Measurements from ENCODE around the gene RNASE3.
A peak's percentile ranks its signal among the peaks of the same experiment; 100 is the strongest.
"Not testable (repeated sequence)": the region's sequence is repeated elsewhere in the genome, so short reads cannot be mapped to it uniquely, and the experiment has no call there.

The RNASE3 gene

DNA sequence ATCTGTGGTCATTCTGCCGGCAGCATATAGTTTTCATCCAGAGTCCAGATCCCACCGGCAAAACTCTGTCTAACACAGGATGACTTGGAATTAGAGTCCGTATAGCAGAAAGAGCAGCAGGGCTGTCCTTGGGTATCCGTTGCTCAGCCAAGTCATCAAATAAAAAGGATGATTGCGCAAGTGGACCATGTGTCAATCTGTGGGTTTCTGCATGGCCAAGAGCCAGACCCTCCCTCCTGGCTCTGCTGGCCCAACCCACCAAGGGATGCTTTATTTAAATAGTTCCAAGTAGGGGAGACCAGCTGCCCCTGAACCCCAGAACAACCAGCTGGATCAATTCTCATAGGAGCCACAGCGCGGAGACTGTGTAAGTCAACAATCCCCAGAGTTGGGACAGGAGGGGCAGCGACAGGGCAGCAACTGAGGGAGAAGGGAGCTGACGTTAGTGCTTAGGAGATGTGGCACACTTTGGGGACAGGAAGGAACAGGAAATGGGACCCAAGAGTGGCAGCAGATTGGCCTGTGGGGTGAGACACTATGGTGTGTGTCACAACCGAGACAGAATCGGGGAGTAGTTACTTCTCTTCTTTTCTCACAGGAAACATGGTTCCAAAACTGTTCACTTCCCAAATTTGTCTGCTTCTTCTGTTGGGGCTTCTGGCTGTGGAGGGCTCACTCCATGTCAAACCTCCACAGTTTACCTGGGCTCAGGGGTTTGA, 28.0 kb downstream of the RNASE3 start:
- H3K27ac ChIP-seq (ENCODE audit: low read depth, low read length); H3K9me3 ChIP-seq (ENCODE audit: control insufficient read depth, insufficient read depth, low read depth, low read length); H3K4me1 ChIP-seq (ENCODE audit: control insufficient read depth, insufficient read depth, low read length); H3K4me3 ChIP-seq (ENCODE audit: low read depth, low read length); H3K9ac ChIP-seq (ENCODE audit: low read length); H3K36me3 ChIP-seq (ENCODE audit: control insufficient read depth, insufficient read depth, low read length): not testable (repeated sequence)
- peaks cover 27% of the 10 kb centered on the region for H3K27me3 ChIP-seq (ENCODE audit: control insufficient read depth, insufficient read depth, low read length)

DNA sequence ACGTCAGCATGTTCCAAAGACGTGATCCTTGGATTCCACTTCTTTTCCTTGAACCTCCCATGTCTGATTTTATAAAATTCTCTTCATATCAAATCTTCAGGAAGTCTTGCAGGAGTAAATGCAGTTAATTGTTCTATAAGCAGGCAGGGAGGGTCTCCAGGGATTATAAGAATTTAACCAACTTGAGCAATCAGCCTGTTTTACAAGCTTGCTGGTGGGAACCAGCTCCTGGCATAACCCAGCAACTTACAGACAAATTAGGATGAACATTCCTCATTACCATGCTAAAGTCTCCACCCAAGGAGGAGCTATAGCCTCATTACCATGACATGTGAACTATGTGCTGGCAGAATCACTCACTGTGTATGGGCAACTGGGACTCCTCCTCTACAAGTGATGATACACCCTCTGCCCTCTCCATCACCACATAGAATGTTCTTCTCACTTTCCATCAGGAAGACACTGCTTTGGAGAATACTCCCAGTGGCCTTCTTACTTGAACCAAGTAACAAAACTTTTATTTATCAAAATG, 32.6 kb downstream of the RNASE3 start:
- not testable (repeated sequence) for H3K9ac ChIP-seq (ENCODE audit: low read length); H3K4me1 ChIP-seq (ENCODE audit: control insufficient read depth, insufficient read depth, low read length); H3K36me3 ChIP-seq (ENCODE audit: control insufficient read depth, insufficient read depth, low read length); H3K27ac ChIP-seq (ENCODE audit: low read depth, low read length); H3K9me3 ChIP-seq (ENCODE audit: control insufficient read depth, insufficient read depth, low read depth, low read length); H3K4me3 ChIP-seq (ENCODE audit: low read depth, low read length)
- H3K27me3 ChIP-seq (ENCODE audit: control insufficient read depth, insufficient read depth, low read length): peaks cover 20% of the 10 kb centered on the region

DNA sequence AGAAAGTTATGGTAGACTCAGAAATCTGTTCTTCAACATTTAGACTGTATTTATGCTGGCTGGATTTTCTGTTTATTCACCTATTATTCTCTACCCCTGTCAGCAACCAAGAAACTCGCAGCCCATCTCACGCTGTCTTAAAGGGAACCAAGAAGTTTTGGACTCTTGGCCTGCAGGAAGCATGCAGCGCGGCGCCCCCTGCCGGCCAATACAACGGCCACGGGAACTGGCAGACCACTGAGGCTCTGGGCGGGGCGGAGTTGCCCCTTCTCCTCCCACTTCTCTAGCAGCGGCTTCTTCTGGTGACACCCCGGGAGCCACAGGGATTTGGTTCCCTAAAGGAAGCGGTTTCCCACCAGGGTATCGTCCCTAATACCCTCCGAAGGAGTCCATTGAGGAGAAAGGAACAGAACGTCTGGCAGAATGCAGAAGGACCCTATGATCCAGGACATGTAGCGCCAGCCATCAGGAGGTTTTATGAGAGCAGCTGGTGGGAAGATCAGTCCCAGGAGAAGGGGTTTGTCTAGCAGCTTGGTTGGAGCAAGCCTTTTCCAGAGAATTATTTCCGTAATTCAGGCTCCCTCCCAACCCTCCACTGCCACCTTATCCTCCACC, 43.1 kb downstream of the RNASE3 start:
- Histone ChIP-seq H3K9me3 (ENCODE audit: control insufficient read depth, insufficient read depth, low read depth, low read length) (no peaks in the 10 kb centered on the region), H3K4me3 (ENCODE audit: low read depth, low read length) (peak overlapping the region; percentile 32), H3K4me1 (ENCODE audit: control insufficient read depth, insufficient read depth, low read length) (peaks cover 2% of the 10 kb centered on the region; the same call in 1 of the 2 replicates), H3K9ac (ENCODE audit: low read length) (no peak overlapping the region), H3K27me3 (ENCODE audit: control insufficient read depth, insufficient read depth, low read length) (no peaks in the 10 kb centered on the region), H3K36me3 (ENCODE audit: control insufficient read depth, insufficient read depth, low read length) (no peaks in the 10 kb centered on the region), H3K27ac (ENCODE audit: low read depth, low read length) (no peak overlapping the region)

DNA sequence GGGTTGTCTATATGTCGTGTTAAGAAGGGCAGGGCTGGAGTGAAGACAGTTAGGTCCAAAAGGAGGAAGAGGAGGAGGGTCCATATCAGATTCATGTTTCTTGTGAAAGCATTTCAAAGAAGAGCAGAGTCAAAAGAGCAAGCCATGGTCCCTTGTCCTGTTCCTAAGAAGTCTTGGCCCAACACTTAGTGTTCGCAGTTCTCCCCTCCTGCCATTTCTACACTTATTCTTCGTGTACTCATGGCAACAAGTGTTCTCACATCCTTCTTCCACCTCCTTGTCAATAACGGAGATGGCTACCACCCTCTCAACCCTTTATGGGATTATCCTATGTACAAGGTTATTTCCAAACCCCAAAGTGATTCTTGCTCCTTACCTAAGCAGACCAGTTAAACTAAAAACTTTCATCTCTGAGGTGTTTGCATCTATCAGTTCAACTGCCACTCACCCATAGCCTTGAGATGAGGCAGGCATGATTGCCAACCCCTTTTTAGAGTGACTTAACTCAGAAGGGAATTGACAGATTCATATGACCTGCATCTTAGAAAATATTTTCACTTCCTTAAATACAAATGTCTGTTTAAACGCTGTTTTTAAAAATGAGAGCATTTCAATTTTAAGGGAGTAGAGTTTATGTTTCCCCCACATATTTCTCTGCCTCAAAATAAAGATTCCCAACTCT, 44.3 kb downstream of the RNASE3 start:
- Histone ChIP-seq H3K9me3 (ENCODE audit: control insufficient read depth, insufficient read depth, low read depth, low read length) (no peaks in the 10 kb centered on the region), H3K9ac (ENCODE audit: low read length) (no peak overlapping the region), H3K4me1 (ENCODE audit: control insufficient read depth, insufficient read depth, low read length) (no peaks in the 10 kb centered on the region), H3K36me3 (ENCODE audit: control insufficient read depth, insufficient read depth, low read length) (no peaks in the 10 kb centered on the region), H3K27me3 (ENCODE audit: control insufficient read depth, insufficient read depth, low read length) (no peaks in the 10 kb centered on the region), H3K27ac (ENCODE audit: low read depth, low read length) (no peak overlapping the region), H3K4me3 (ENCODE audit: low read depth, low read length) (no peak overlapping the region)
